Neural crest cell (in vitro differentiated cells): ENCODE measurements around the gene POGK. TPM values are rescaled to one million over a fixed set of nuclear protein-coding genes. Genes with fewer than 3 reads are reported as not detected.

Source experiments
- DNase-seq: peaks from one replicate; pipeline ENCODE4 v3.0.0; 2021; ENCODE audit warnings: low read depth, mixed read lengths, low spot score
- H3K27ac Mint-ChIP-seq: one replicate; pipeline ENCODE4 v1.8.0; 2021; ENCODE audit warnings: mild to moderate bottlenecking, mixed read lengths; ENCODE audit not compliant: unreplicated experiment
- H3K27me3 Mint-ChIP-seq: 2 replicates; pipeline ENCODE4 v1.8.0; 2021; ENCODE audit warnings: low read depth, mild to moderate bottlenecking, mixed read lengths
- H3K36me3 Mint-ChIP-seq: 2 replicates; pipeline ENCODE4 v1.8.0; 2021; ENCODE audit warnings: low read depth, mild to moderate bottlenecking, mixed read lengths
- H3K4me1 Mint-ChIP-seq: 2 replicates; pipeline ENCODE4 v1.8.0; 2021; ENCODE audit warnings: mixed read lengths
- H3K4me3 Mint-ChIP-seq: one replicate; pipeline ENCODE4 v1.8.0; 2021; ENCODE audit warnings: mild to moderate bottlenecking, mixed read lengths
- H3K9me3 Mint-ChIP-seq: 2 replicates; pipeline ENCODE4 v1.8.0; 2021; ENCODE audit warnings: mixed read lengths
- CTCF ChIP-seq: fragments of 200-600 bp; sonication (generic); conservative IDR thresholded peaks from 2 replicates; pipeline ENCODE4 v1.5.0; 2021; ENCODE audit warnings: antibody characterized with exemption, mild to moderate bottlenecking
- total RNA-seq: library from RNA; stranded (reverse); gene quantifications from 2 replicates; pipeline ENCODE4 v1.2.1, GENCODE V29; 2021

Gene POGK
- total RNA-seq, 1 donor from 2014 or later: 60.0 TPM

GRCh38 chr1:166858726-166859419 is 19.6 kb downstream of the POGK start:
- no peak for DNase-seq
- peaks cover 21% of the 10 kb centered on the region for H3K36me3 Mint-ChIP-seq
- no peak for TF ChIP-seq CTCF

GRCh38 chr1:166859597-166859996 is 20.3 kb downstream of the POGK start:
- Mint-ChIP-seq H3K4me1 (peaks cover 15% of the 10 kb centered on the region), H3K9me3 (no peaks in the 10 kb centered on the region), H3K4me3 (no peak overlapping the region), H3K27ac (no peak overlapping the region), H3K27me3 (no peaks in the 10 kb centered on the region), H3K36me3 (peaks cover 22% of the 10 kb centered on the region)
- DNase-seq: no peak
- TF ChIP-seq CTCF: no peak

More at GRCh38 chr1:166858726-166859419, 19.6 kb downstream of the POGK start:
- peaks cover 15% of the 10 kb centered on the region for H3K4me1 Mint-ChIP-seq
- peak overlapping the region; percentile 57 for H3K27ac Mint-ChIP-seq
- no peaks in the 10 kb centered on the region for H3K9me3 Mint-ChIP-seq
- H3K27me3 Mint-ChIP-seq: no peaks in the 10 kb centered on the region
- no peak overlapping the region for H3K4me3 Mint-ChIP-seq

GRCh38 chr1:166865926-166866325 is 26.7 kb downstream of the POGK start:
- no peak overlapping the region for H3K27ac Mint-ChIP-seq

GRCh38 chr1:166868639-166869038 is 29.4 kb downstream of the POGK start:
- Mint-ChIP-seq H3K27me3 (no peaks in the 10 kb centered on the region), H3K36me3 (peaks cover 10% of the 10 kb centered on the region), H3K4me1 (peaks cover 21% of the 10 kb centered on the region), H3K4me3 (no peak overlapping the region), H3K9me3 (no peaks in the 10 kb centered on the region), H3K27ac (no peak overlapping the region)
- no peak for TF ChIP-seq CTCF
- DNase-seq: no peak

More at GRCh38 chr1:166865926-166866325, 26.7 kb downstream of the POGK start:
- H3K9me3 Mint-ChIP-seq: no peaks in the 10 kb centered on the region
- no peak for TF ChIP-seq CTCF
- H3K27me3 Mint-ChIP-seq: no peaks in the 10 kb centered on the region
- DNase-seq: no peak
- H3K4me1 Mint-ChIP-seq: peaks cover 7% of the 10 kb centered on the region
- H3K36me3 Mint-ChIP-seq: peaks cover 17% of the 10 kb centered on the region
- H3K4me3 Mint-ChIP-seq: no peak overlapping the region

GRCh38 chr1:166869318-166870099 is 30.2 kb downstream of the POGK start:
- Mint-ChIP-seq H3K36me3 (peaks cover 7% of the 10 kb centered on the region), H3K27ac (no peak overlapping the region), H3K27me3 (no peaks in the 10 kb centered on the region), H3K4me1 (peaks cover 22% of the 10 kb centered on the region), H3K9me3 (no peaks in the 10 kb centered on the region), H3K4me3 (no peak overlapping the region)
- DNase-seq: no peak
- TF ChIP-seq CTCF: no peak
